OCI-LY7 (cell line): ENCODE data around the gene GABRR2.

ENCODE experiments used
- CTCF ChIP-seq: fragments of 200-600 bp; sonication (generic); conservative IDR thresholded peaks from 2 replicates; pipeline ENCODE4 v1.5.1; 2014; ENCODE audit warnings: mild to moderate bottlenecking, antibody characterized with exemption, low read length, moderate library complexity, mixed read lengths
- EZH2phosphoT487 ChIP-seq: fragments of 200-600 bp; sonication (generic); IDR thresholded peaks from 2 replicates; pipeline ENCODE4 v1.6.1; 2018; ENCODE audit warnings: low read depth, borderline replicate concordance, mild to moderate bottlenecking, mixed run types, antibody characterized with exemption, low read length, moderate library complexity, mixed read lengths

GRCh38 chr6:89351671-89352277 lies 36.7 kb upstream of the GABRR2 start:
- TF ChIP-seq CTCF (no peak), EZH2phosphoT487 (no peak)
